GM19238 (cell line): ENCODE data around the gene LDLRAD2.
"Not testable (repeated sequence)": the region's sequence is repeated elsewhere in the genome, so short reads cannot be mapped to it uniquely, and the experiment has no call there.

Experiments used
- DNase-seq: peaks from one replicate; pipeline ENCODE4 v3.0.0; 2011; ENCODE audit warnings: low spot score; ENCODE audit not compliant: insufficient read length

The LDLRAD2 gene

DNA sequence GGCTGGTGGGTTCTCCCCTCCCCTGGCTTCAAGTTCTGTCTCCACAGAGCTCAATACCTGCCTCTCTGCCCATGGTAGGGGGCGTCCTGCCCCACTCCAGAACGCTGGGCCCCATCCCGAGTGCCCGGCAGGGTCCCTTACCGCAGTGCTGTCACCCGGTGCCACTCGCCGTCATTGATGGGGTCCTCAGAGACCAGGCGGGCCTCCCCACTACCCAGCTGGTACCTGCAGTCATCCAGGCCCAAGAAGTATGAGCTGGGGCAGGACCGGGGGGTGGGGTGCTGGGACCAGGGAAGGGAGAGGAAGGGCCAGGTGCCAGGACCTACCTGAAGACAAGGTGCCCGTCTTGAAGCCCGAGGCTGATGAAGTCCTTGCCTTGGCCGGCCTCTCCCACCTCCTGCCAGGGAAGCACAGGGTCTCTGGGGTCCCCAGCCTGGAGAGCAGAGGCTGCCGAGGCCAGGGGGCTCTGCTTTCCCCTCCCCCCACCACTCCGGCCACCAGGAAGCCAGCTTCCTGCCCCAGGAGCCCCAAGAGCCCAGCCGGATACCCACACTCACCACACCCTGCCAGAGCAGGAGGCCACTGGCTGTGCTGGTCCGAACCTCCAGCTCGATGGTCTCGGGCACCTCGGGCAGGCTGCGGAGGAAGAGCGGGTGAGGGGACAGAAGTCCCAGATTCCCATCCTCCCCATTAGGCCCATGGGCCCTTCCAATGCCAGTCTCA, 12.1 kb downstream of the LDLRAD2 start:
- no peak for DNase-seq

DNA sequence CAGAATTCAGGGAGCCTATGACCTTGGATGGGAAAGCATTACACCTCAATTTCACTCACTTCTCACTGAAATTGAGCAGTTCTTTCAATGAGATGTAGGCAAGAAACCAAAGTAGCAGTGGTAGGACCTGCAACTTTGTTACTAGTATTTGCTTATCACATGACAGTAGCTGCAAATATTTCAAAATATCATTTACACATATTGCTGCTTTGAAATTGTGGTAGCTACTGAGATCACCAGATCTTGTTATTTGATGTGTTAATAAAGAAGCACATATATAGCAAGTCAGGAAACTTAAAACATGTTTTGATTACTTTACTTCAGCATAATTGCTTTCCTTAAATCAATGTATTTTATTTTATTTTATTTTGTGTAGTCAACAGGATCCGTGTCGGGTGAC, 12.9 kb downstream of the LDLRAD2 start:
- DNase-seq: no peak

DNA sequence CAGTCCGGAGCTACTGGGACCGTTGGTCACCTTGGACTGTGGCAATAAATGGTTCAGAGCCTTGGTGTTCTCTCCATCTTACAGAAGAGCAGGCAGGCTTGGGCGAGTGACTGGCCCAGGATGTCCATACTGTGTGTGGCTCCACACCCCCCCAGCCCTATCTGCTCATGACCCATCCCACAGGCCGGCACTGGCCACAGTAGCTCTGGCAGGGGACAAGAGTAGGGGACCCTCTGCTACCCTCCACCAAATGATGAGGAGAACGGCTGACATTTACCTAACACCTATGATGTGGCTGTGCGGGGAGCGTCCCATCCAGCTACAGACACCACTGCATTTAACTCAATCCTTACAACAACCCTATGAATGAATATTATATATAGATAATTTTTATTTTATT, 13.3 kb downstream of the LDLRAD2 start:
- no peak for DNase-seq

- DNase-seq: not testable (repeated sequence)
These were observed 14.6 kb downstream of the LDLRAD2 start for GRCh38 chr1:21826694-21827093.

GRCh38 chr1:21827141-21827679, 15.1 kb downstream of the LDLRAD2 start:
- no peak for DNase-seq

DNA sequence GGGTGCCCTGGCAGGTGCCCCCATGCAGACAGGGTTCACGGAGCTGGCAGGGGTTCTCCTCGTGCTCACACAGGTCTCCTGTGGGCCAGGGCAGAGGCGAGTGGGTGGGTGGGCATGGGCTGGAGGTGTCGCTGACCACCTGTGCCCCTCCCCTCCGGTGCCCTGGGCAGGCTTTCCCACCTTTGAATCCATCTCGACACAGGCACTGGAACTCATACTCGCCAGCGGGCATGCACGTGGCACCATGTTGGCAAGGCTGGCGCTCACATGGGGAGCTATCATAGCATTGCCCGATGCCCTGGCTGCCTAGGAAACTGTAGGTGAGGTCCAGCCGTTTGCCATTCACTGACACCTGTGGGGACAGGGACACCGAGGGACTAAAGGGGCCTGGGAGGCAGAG, 16.0 kb downstream of the LDLRAD2 start:
- no peak for DNase-seq

GRCh38 chr1:21828506-21829210, 16.6 kb downstream of the LDLRAD2 start:
- DNase-seq: no peak

DNA sequence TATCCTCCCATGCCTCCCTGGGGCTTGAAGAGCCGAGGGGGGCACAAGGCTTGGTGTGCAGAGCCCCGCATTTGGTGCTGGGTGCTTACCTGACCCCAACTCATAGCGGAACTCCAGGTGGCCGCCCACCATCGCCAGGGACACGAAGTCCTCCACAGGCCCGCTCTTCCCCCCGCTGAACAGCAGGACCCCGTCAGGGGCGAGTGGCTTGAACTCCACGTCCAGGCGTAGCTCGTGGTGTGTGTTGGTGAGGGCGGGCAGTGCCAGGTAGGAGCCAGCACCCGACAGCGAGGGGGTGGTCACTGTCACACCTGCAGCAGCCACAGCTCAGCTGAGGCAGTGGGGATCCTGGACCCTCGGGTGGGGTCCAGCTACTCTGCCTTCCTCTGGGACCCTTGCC, 17.2 kb downstream of the LDLRAD2 start:
- DNase-seq: no peak

GRCh38 chr1:21830792-21831453, 18.9 kb downstream of the LDLRAD2 start:
- no peak for DNase-seq

DNA sequence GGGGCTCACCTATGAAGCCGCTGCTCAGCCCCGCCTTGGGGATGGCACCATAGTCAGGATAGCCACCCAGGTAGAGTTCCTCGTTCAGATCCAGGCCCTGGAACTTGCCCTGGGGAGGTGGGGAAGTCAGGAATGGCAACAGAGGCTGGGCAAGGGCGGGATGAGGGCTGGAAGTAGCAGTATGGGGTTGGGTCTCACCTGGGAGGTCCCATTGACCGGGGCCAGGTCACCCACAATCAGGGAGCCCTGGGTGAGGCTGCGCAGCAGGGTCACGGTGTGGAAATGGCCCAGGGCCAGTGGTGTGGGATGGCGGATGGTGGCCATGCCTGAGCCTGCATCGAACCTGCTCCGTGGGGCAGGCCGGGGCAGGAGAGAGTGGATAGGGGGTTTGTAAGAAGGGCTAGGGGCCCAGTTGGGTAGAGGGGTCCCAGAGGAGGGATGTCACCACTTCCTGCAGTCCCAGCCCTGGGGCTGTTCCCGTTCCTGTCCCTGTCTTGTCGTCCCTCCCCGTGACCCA, 19.4 kb downstream of the LDLRAD2 start:
- DNase-seq: no peak

- DNase-seq: no peak
These were observed 21.4 kb downstream of the LDLRAD2 start for GRCh38 chr1:21833392-21833976.

DNA sequence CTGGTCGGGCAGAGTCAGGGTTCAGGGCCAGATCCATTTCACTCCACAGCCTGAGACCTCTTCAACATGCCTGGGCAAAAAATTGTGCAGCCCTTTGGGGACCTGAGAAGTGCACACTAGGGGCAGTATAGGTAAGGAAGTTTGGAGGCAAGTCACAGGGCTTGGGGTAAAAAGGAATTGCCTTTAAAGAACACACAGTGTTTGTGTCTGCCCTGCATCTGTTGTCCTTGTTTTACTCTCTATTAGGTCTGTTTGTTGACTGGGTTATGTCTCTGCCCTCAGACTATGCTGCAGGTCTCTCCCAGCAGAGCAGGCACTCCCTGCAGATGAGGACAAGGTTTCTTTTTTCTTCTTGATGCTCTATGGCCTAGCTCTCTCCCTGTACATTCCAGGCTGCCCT, 22.0 kb downstream of the LDLRAD2 start:
- no peak for DNase-seq

DNA sequence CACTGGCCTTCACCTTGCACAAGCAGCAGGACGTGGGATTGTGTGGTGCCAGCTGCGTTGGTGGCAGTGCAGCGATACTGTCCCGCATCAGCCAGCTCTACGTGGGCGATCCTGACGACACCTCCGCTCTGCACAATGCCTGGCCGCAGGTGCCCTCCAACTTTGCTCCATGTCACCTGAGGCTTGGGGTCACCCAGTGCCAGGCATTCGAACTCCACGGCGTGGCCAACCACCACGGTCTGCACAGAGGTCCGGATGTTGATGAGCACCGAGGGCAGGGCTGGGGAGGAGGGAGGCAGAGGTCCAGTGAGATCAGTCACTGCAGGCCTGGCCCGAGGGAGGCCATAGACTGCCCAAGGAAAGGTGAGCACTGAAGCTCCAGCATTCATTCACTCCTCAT, 22.6 kb downstream of the LDLRAD2 start:
- no peak for DNase-seq

DNA sequence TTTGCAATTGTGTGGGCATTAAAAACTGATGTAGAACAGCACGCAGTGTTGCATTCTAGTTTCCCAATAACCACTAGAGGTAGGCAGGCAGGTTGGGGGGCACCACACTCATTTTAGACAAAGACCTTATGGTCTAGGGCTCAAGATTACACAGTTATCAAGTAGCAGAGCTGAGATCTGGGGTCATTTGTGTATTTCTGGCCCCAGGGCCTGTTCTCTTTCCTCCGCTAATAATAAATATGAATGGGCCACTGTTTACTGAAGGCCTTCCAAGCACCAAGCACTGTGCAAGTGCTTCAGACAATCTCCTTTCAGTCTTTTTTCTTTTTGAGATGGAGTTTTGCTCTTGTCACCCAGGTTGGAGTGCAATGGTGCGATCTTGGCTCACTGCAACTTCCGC, 23.9 kb downstream of the LDLRAD2 start:
- DNase-seq: no peak

- DNase-seq: no peak
These were observed 24.7 kb downstream of the LDLRAD2 start for GRCh38 chr1:21836729-21837128.

DNA sequence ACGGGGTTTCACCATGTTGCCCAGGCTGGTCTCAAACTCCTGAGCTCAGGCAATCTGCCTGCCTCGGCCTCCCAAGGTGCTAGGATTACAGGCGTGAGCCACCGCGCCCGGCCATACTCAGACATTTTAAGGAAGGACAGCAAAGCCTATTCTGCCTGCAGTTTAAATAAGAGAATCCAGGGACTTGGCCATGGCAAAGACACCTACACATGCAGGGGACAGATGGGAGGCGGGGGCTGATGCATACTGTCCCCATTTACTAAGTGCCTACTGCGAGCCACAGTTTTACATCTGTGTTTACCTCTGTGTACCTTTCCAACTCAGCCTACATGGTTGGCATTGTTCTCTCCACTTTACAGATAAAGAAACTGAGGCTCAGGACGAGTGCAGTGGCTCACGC, 25.4 kb downstream of the LDLRAD2 start:
- DNase-seq: no peak

DNA sequence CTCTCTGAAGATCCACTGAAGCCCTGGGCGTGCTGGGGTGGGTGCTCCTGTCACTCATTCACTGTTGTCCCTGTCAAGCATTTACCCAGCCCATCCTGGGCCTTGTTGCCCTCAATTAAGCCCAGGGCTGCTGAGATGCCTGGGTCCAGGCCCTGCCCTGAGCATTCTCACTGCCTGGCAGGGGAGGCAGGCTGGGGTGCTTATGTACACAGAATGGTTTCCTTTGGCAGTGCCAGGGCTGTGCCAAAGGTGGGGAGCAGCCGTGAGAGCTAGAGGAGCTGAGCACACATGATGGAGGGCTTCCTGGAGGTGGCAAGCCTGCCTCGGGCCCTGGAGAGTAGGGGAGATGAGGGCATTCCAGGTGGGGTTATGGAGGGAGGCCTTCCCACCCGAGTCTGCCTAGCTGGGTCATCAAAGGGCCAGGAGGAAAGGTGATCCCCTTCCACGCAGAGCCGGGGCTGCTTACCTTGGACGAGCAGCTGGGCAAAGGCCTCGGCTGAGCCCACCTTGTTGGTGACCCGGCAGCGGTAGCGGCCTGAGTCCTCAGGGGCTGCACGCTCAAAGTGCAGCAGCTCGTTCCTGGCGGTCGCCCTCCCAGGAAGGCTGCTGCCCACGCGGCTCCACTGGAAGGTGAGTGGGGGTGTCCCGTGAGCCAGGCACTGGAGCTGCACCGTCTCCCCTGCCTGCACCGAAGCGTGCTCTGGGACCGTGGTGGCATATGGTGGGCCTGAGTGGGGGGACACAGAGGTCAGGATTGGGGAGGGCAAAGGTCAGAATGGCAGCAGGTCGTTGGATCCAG, 26.5 kb downstream of the LDLRAD2 start:
- no peak for DNase-seq

- no peak for DNase-seq
These were observed 27.4 kb downstream of the LDLRAD2 start for GRCh38 chr1:21839337-21840037.

- no peak for DNase-seq
These were observed 28.9 kb downstream of the LDLRAD2 start for GRCh38 chr1:21840981-21841380.

DNA sequence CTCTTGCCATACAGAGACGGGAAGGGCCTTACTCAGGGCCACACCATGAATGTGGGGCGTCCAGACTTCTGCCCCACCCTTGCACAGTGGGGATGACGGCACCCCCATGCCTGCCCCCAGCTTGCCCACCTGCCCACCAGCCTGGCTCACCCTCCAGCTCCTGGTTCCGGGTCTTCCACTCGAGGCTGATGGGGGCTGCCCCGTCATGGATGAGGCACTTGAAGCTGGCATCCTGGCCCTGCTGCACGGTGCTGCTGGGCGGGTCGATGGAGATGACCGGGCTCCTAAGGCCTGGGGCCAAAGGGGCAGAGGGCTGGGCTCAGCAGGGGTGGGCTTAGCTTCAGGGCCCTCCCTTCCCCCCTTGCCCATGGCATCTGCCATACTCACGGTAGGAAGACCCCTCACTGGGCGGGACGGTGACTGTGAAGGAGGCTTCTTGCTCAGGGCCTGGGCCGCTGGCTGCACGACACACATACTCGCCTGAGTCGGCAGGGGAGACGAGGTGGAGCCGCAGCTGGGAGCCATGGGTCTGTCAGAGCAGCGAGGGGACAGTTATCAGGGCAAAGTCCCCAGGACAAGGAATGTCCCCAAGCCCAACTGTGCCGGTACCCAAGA, 29.9 kb downstream of the LDLRAD2 start:
- DNase-seq: no peak
